ENCODE measurements around the gene CD72.
"Not testable (repeated sequence)": the region's sequence is repeated elsewhere in the genome, so short reads cannot be mapped to it uniquely, and the experiment has no call there.

Gene CD72

GRCh38 chr9:35649431-35650340 is 31.5 kb upstream of the CD72 start:
- no peak for DNase-seq (ENCODE audit: low spot score)

- DNase-seq (ENCODE audit: low spot score), result peak; percentile 91
Measured at GRCh38 chr9:35646533-35647265, 28.5 kb upstream of the CD72 start.

- peak; percentile 68 for DNase-seq (ENCODE audit: low spot score)
Measured at GRCh38 chr9:35646153-35646532, 27.9 kb upstream of the CD72 start.

GRCh38 chr9:35645736-35646135 is 27.5 kb upstream of the CD72 start:
- not testable (repeated sequence) for DNase-seq (ENCODE audit: low spot score)

- DNase-seq (ENCODE audit: low spot score), result no peak
Measured at GRCh38 chr9:35643046-35643445, 24.8 kb upstream of the CD72 start.

GRCh38 chr9:35641478-35641877 is 23.3 kb upstream of the CD72 start:
- not testable (repeated sequence) for DNase-seq (ENCODE audit: low spot score)

DNA sequence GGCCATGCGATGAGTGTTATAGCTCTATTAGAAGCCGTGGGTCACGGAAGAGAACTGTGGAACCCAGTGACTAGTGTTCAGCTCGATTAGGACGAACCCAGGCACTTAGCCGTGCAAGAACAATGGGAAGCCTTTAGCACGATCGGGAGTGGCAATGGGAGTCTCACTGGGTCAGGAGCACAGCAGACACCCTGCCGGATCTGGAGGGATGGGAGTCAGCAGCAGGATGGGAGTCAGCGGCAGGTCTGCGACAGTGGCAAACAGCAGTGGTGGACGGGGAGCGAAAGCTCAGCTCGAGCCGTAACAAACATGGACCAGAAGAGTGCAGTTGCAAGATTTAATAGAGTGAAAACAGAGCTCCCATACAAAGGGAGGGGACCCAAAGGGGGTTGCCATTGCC is 22.2 kb upstream of the CD72 start:
- not testable (repeated sequence) for DNase-seq (ENCODE audit: low spot score)

DNA sequence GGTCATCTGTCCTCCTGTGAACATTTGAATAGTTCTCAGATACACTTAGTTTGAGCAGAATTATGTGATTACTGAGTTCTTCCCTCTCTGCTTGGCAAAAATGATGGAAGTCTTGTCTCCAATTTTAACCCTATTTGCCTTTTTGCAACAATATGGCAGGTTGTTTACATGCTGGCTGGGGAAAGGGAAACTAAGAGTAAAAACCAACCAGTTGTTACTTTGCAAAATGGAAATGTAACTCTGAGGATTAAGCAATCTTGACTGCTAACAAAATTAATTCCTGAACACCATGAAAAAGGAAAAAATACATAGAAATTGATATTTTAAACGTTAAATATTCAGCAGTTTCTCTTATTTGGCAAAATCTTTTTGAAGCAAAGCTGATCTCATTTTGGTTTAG is 21.4 kb upstream of the CD72 start:
- DNase-seq (ENCODE audit: low spot score), result no peak

GRCh38 chr9:35639225-35639624 is 21.0 kb upstream of the CD72 start:
- DNase-seq (ENCODE audit: low spot score), result not testable (repeated sequence)

DNA sequence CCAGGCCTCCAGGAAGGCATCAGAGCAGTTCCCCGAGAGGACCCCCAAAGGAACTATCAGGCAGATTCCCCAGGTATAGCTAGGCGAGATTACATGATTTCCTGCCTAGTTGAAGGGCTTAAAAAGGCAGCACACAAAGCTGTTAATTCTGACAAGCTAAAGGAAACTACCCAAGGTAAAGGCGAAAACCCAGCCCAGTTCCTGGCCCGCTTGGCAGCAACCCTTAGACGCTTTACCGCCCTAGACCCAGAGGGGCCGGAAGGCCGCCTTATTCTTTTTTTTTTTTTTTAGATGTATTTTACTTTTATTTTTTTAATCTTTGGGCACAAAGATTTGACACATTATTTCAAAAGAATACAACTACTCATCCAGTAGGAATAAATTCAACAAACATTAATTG is 20.5 kb upstream of the CD72 start:
- DNase-seq (ENCODE audit: low spot score), result not testable (repeated sequence)

GRCh38 chr9:35637427-35637955 is 19.3 kb upstream of the CD72 start:
- DNase-seq (ENCODE audit: low spot score), result not testable (repeated sequence)

DNA sequence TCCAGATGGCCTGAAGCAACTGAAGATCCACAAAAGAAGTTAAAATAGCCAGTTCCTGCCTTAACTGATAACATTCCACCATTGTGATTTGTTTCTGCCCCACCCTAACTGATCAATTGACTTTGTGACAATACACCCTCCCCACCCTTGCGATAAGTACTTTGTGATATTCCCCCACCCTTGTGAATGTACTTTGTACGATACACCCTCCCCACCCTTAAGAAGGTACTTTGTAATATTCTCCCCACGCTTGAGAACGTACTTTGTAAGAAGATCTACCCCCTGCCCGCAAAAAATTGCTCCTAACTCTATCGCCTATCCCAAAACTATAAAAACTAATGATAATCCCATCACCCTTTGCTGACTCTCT is 18.6 kb upstream of the CD72 start:
- DNase-seq (ENCODE audit: low spot score), result not testable (repeated sequence)

DNA sequence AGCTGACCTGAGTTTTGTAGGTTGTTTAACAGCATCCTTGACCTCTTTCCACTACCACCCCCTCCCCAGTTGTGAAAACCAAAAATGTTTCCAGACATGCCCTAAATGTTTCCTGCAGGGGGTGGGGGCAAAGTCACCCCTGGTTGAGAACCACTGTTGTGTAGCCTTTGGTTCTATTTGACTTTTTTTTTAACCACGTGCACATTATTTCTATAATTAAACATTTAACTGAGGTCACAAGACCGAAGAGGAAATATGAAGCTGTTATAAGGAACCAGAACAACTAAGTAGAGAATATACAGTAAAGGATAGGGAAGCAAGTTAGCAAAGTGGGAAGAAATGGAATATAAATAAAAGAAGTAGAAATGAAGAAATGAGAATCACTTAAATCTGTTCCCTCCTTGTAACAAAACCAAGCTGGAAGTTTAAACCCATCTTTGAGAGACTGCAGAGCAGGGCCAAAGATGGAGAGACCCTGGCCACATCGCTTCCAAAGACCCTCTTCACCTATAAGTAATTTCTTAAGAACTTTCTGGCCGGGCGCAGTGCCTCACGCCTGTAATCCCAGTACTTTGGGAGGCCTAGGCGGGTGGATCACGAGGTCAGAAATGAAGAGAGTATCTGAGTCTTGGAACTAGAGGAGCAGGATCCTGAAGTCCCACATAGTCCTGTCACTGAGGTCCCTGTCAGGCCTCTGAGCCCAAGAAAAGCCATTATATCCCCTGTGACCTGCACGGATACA is 18.1 kb upstream of the CD72 start:
- DNase-seq (ENCODE audit: low spot score), result no peak

- no peak for DNase-seq (ENCODE audit: low spot score)
Measured at GRCh38 chr9:35635730-35636129, 17.5 kb upstream of the CD72 start.

- DNase-seq (ENCODE audit: low spot score), result no peak
Measured at GRCh38 chr9:35629597-35629996, 11.4 kb upstream of the CD72 start.

GRCh38 chr9:35628389-35628991 is 10.3 kb upstream of the CD72 start:
- no peak for DNase-seq (ENCODE audit: low spot score)

DNA sequence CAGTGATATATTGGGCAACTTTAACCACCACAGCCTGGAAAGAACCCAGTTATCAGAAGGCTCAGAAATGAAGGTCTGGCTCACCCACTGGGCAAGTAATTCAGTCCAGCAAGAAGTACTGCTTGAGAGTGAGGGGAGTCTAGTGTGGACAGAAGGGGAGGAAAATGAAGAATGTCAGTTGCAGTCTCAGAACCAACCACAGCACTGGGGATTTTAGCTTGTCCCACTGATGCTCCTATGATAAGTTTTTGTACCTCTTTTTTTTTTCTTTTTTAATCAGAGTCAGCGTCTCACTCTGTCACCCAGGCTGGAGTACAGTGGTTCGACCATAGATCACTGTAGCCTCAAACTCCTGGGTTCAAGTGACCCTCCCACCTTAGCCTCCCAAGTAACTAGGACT is 9.4 kb upstream of the CD72 start:
- no peak for DNase-seq (ENCODE audit: low spot score)

GRCh38 chr9:35619800-35620158 is 1.6 kb upstream of the CD72 start:
- no peak for DNase-seq (ENCODE audit: low spot score)

DNA sequence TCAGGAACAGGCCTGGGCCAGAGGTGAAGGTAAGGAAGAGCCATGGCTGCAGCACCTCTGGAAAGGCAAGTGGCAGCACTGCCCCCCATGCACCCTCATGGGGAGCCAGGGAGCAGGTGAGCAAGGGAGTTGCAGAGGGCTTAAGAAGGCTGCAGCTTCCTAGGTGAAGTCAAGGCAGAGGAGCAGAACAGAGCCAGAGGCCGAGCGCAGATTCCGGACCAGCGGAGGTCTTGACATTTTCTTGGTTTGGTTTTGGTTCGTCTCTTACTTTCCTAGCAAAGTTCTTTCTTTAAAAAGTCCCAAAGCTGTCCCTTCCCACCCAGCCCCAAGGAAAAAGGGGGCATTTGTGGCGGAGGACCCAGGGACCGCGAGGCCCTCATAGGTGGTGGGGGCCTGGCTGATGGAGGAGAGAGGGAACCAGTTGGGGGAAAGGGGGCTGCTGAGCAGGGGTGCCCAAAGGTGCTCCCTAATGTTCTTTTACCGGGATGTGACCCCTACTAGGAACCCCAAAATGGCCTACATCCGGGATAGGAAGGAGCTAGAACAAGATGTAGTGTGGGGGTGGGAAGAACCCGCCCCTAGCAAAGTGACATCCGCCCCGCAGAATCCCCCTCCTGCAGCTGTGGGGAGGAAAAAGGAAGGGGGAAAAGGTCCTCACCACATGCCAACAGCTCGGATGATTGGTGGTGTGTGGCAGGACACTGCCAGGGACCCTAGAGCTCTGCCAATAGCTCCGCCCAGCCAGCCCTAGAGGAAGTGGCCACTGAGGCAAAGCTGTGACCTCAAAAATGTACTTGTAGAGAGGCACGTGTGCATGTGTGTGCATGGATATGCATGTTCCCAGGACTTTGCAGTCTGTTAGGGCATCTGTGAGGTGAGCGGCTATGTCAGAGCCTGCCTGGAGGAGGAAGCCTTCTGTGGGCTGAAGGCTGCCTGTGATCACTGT is 914 bp upstream of the CD72 start:
- no peak for DNase-seq (ENCODE audit: low spot score)

DNA sequence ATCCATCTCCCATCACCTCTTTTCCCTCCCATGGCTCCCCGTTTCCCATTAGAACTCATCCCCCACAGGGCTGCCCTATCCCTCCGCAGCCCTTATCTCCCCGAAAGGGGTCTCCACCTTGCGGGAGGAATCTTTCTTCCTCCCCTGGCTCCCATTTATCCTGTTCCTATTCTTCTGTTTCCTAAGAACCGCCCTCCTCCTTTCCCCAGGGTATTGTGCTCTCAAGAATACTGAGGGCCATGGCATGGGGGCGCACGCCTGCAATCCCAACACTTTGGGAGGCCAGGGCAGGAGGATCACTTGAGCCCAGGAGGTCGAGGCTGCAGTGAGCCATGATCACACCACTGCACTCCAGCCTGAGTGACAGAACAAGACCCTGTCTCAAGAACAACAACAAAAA is 665 bp downstream of the CD72 start:
- DNase-seq (ENCODE audit: low spot score), result no peak
